NCI-H1105 treated with DMSO at 0.1 percent for 48 hours (cell line): Measurements from ENCODE around the gene RPS6KA2.
"Not testable (repeated sequence)": the region's sequence is repeated elsewhere in the genome, so short reads cannot be mapped to it uniquely, and the experiment has no call there.

Experiments
- DNase-seq: peaks from one replicate; lab custom pipeline; 2025; lab: John Stamatoyannopoulos, UW

The RPS6KA2 gene

DNA sequence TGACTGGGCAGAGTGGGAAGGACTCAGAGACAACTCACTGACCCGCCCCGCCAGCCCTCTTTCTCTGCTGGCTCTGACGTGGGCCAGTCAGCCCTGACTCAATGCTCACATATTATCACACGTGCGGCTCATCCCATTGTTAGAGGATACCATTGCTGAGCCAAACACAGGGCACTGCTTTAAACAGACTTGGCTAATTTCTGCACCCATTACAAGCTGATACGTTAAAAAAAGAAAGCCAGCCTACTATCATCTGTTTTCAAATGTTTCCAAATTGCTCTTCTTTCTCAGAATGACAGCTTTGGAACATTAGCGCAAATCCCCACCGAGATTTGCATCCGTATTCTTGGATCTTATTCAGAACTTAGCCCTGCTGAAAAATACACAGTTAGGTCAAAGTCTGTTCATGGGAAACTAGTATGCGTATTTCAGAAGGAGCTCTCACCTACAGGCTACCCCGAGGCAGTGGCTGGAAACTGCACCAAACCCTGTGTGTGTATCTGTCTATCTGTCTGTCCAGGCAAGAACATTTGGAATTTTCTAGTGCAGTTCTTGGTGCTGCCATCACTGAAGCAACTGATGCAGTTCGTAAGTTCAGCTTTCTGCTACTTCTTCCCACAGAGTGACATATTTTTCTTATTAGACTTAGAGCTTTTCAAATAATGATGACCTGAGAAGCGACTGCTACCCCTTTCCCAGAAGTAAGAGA is 73.3 kb downstream of the RPS6KA2 start:
- DNase-seq: no peak

DNA sequence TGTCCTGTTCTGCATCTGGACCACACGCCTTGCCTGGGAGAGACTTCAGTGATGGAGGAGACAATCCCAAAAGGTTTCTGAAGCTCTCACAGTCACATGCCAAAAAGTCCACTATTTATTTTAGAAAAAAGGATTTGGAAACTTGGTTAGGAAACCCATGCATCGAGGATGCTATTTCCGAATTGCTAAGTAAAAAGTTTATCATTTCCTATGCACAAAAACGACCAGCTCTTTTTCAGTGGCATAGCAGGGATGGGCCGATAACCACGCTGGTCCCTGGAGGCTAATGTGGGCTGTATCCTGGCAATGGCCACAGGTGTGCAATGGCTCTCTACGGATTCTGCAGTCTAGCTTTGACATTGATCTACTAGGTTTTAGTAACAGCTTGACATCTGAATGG is 74.5 kb downstream of the RPS6KA2 start:
- no peak for DNase-seq

GRCh38 chr6:166551754-166552495 is 75.1 kb downstream of the RPS6KA2 start:
- DNase-seq: no peak

- no peak for DNase-seq
Observed at GRCh38 chr6:166546653-166547052, 80.4 kb downstream of the RPS6KA2 start.

DNA sequence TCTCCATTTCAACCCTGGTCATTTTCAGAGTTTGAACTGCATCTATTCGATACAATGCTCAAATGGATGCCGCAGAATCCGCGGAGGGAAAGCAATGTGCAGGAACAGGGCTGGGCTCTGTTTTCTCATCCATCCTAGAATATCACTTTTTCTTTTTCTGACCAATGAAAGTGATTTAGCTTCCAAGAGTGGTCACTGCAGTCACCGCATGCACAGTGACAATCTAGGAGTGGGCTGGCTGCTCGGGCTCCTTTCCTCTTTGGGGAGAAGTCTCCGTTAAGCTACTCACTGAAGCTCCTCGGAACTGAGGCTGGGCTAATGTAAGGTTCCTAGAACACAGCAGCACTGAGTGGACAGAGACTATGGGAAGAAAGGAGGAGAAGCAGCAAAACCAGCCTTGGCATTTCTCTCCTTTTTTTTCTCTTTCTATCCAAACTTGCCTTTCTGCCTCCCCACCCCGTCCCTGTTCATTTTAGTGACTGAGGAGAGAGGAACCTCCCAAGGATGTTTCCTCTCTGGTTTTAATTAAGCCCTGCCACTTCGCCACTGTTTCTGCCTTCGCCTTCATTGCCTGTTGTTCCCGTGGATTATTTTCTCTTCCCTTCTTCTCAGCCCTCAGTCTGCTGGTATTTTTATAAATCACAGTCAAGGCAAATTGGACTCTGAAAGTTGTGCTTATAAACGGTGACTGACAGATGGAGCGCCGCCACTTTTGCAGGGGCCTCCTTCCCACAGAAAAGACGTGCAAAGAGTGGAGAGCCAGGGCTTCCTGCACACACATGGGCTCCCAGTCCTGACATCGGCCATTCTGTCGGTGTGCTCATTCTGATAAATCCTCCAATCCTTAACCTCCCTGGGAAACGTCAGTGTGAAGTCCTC is 81.7 kb downstream of the RPS6KA2 start:
- DNase-seq: no peak

DNA sequence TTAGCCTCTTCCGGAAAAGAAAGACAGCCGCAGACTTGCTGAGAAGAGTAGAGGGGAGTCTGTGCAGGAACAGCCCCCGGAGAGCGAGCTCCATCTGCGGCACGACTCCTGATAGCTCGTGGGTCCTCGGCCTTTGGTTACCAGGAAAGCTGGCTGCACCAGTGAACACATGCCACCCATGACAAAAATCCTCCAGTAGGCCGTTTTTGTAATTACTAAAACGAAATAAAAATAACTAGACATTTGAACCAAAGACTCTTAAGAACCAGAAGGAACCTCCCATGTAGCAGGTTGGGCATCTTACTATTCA is 82.8 kb downstream of the RPS6KA2 start:
- no peak for DNase-seq

- DNase-seq: no peak
Observed at GRCh38 chr6:166543603-166544295, 83.3 kb downstream of the RPS6KA2 start.

- DNase-seq: no peak
Observed at GRCh38 chr6:166542580-166542912, 84.5 kb downstream of the RPS6KA2 start.

- DNase-seq: no peak
Observed at GRCh38 chr6:166541876-166542579, 85.0 kb downstream of the RPS6KA2 start.

DNA sequence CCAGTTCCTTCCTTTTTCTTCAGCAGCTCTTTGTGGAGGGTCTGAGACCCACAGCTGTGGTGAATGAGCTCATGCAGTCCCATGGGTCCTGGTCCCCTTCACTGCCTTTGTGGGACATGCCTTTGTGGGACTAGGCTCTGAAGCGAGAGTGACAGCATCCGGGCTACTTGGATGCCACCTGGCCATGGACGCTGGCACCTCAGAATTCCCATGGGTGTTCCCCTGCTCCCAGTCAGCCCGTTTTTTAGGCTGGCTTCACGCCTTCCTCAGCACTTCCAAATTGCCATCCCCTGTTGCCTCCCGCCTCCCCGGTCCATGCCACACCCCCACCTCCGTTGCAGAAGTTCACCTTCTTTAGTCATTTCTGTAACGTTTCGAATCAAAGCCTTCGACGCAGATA is 85.7 kb downstream of the RPS6KA2 start:
- DNase-seq: no peak

- DNase-seq: no peak
Observed at GRCh38 chr6:166540631-166541331, 86.3 kb downstream of the RPS6KA2 start.

GRCh38 chr6:166539543-166539942 is 87.5 kb downstream of the RPS6KA2 start:
- no peak for DNase-seq

DNA sequence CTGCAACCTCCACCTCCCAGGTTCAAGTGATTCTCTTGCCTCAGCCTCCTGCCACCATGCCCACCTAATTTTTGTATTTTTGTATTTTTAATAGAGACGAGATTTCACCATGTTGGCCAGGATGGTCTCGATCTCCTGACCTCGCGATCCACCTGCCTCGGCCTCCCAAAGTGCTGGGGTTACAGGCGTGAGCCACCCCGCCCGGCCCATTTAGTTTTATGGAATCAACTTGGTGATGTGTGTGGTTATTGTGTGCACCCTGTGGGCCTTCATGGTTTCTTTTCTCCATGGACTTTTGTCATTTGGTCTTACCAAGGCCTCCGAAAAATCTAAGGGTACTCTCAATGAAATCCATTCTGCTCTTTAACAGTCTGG is 88.1 kb downstream of the RPS6KA2 start:
- not testable (repeated sequence) for DNase-seq

DNA sequence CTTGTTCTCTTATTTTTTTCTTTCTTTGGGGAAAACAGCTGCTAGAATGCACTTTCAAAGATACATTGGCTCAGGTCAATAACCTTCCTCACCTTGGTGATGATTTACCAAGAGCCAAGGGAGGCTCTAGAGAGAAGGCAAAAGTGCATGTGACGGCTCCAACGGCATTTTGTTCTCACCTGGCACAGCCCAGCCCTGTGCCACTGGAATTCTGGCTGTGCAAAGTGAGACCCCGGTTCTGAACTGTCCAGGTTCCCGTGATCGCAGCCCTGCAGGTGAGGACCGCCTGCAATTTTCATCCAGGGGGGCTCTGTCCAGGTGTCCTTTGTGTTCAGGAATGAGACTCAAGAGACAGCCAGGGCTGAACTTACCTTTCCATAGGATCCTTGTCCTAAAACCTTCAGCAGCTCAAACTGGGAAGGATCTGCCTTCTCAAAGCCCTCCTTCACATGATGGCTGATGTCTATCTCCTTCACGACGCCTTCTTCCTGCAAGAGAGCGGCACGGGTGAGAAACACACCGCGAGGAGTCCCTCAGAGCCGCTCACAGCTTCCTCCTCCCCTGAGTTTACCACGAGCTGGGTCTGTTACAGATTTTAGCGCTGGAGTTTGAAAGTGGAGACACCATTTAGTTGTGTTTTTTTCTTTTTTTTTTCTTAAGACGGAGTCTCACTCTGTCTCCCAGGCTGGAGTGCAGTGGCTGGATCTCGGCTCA is 88.6 kb downstream of the RPS6KA2 start:
- DNase-seq: no peak

GRCh38 chr6:166534658-166535406 is 92.2 kb downstream of the RPS6KA2 start:
- no peak for DNase-seq

DNA sequence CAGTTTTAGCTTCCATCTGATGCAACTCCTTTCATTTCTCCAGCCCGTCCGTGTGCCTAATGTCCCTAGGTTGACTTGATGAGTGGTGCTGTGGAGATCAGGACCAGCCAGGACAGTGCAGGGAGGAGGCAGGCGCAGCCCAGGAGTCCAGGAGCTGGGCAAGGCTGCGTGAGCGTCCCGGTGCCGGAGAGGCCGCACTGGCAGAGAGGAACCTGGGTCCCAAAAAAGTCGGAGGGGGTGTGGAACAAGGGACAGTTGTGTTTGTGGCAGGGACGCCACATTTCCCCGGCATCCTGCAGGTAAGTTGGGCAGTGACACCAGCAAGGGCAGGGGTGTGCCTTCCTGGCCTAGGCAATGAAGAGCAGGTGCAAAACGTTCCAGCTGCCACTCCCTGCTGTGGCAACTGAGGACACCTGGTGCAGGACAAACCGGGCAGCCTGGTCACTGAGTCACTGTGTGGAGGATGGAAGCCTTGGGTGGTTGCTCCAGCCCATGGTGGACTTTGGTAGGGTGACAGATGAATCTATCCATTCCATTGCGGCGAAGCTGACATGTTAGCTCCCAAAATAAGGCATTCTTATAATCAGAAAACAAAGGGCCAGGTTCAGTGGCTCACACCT is 93.7 kb downstream of the RPS6KA2 start:
- DNase-seq: no peak

DNA sequence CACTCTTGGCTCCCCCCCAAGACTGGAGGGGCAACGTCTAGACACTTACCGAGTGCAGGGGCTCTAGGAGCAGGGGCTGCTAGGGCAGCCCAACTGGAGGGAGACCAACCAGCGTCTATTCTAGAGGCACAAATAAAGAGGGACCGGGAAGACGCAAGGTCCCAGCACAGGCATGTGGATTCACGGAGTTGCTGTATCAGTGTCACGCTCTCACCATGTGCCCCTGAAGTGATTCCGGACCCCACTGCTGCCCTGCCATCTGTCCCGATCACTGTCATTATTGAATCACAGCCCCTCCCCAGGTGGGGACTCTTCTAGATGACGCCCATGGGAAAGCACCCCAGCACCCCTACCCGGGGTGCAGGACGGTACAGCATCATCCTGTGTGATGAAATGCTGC is 94.7 kb downstream of the RPS6KA2 start:
- no peak for DNase-seq

- DNase-seq: no peak
Observed at GRCh38 chr6:166530211-166531095, 96.6 kb downstream of the RPS6KA2 start.
